Brain microvascular endothelial cell (primary cell): ENCODE results near the gene NEIL1.
A peak's percentile ranks its signal among the peaks of the same experiment; 100 is the strongest.
"Not testable (repeated sequence)": the region's sequence is repeated elsewhere in the genome, so short reads cannot be mapped to it uniquely, and the experiment has no call there.

Experiments
- DNase-seq: peaks from one replicate; pipeline ENCODE4 v3.0.0-alpha.2; 2020
- H3K27ac ChIP-seq: fragments of 250-450 bp; sonication (Bioruptor Pico); 2 replicates; pipeline ENCODE4 v1.5.1; 2020; ENCODE audit warnings: mild to moderate bottlenecking, moderate library complexity
- H3K27me3 ChIP-seq: fragments of 250-450 bp; sonication (Bioruptor Pico); replicated peaks from 2 replicates; pipeline ENCODE4 v1.5.1; 2020; ENCODE audit warnings: mild to moderate bottlenecking
- H3K36me3 ChIP-seq: fragments of 250-450 bp; sonication (Bioruptor Pico); replicated peaks from 2 replicates; pipeline ENCODE4 v1.5.1; 2020; ENCODE audit warnings: mild to moderate bottlenecking
- H3K4me3 ChIP-seq: 2 replicates; pipeline ENCODE4 v1.5.1; 2011; ENCODE audit warnings: low read depth, mild to moderate bottlenecking, control low read depth, low read length, moderate library complexity
- in situ Hi-C: cut with HindIII; loops from 2 replicates; pipeline ENCODE4 v1.10.0; 2017; ENCODE audit warnings: low sequenced_read_pairs, low pct_ligation_motif_present
- TF ChIP-seq, protein P1 (sequence below): IDR thresholded peaks from 2 replicates; pipeline ENCODE4 v1.5.1; 2011; ENCODE audit warnings: low read depth, mild to moderate bottlenecking, moderate library complexity, low read length, control low read depth, inconsistent platforms; ENCODE audit errors: missing control alignments

The NEIL1 gene

GRCh38 chr15:75346796-75347221 lies at the start of gene NEIL1:
Gene NEIL1 (plus strand): TSS chr15:75347039. CDS start chr15:75348906, 1,867 bp downstream.
- Histone ChIP-seq H3K4me3 (peak within 1 kb of the TSS; percentile 65), H3K27me3 (no peaks in the 10 kb centered on the region), H3K36me3 (no peaks in the 10 kb centered on the region), H3K27ac (no peak within 1 kb of the TSS)
- DNase-seq, result no peak
- TF ChIP-seq, protein P1, sequence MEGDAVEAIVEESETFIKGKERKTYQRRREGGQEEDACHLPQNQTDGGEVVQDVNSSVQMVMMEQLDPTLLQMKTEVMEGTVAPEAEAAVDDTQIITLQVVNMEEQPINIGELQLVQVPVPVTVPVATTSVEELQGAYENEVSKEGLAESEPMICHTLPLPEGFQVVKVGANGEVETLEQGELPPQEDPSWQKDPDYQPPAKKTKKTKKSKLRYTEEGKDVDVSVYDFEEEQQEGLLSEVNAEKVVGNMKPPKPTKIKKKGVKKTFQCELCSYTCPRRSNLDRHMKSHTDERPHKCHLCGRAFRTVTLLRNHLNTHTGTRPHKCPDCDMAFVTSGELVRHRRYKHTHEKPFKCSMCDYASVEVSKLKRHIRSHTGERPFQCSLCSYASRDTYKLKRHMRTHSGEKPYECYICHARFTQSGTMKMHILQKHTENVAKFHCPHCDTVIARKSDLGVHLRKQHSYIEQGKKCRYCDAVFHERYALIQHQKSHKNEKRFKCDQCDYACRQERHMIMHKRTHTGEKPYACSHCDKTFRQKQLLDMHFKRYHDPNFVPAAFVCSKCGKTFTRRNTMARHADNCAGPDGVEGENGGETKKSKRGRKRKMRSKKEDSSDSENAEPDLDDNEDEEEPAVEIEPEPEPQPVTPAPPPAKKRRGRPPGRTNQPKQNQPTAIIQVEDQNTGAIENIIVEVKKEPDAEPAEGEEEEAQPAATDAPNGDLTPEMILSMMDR, result no peak
- in situ Hi-C loops, result no loop called here

GRCh38 chr15:75298541-75299310 lies 48.1 kb upstream of the NEIL1 start:
- H3K4me3 ChIP-seq, in situ Hi-C loops, H3K36me3 ChIP-seq, H3K27me3 ChIP-seq, H3K27ac ChIP-seq, DNase-seq: not testable (repeated sequence)

- H3K36me3 ChIP-seq, H3K27me3 ChIP-seq, H3K4me3 ChIP-seq, in situ Hi-C loops, H3K27ac ChIP-seq: not testable (repeated sequence)
- TF ChIP-seq, protein P1, result peak; percentile 49
- peak; percentile 18 for DNase-seq
These were observed 47.5 kb upstream of the NEIL1 start for GRCh38 chr15:75299311-75299688.

- H3K27me3 ChIP-seq, H3K27ac ChIP-seq, H3K36me3 ChIP-seq, in situ Hi-C loops, DNase-seq, H3K4me3 ChIP-seq: not testable (repeated sequence)
These were observed 46.8 kb upstream of the NEIL1 start for GRCh38 chr15:75300026-75300425.

GRCh38 chr15:75302318-75302717 lies 44.5 kb upstream of the NEIL1 start:
- in situ Hi-C loops, result no loop called here

DNA sequence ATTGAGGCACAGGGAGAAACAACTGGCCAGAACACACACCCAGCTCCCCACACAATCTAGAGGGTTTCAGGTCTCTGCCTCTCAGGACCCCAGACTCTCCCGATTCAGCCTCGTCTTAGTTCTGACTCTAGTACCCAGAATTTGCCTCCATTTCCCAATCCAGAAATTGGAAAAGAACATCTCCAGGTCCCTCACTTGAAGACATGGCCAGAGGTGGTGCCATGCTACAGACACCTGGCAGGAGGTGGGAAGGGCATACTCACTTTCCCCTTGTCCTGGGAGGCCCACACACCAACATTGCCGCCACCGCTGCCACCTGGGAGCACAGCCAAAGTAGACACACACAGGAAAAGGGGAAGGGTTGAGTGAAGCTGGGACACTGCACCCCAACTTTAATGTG lies 44.1 kb upstream of the NEIL1 start:
- in situ Hi-C loops, H3K4me3 ChIP-seq, H3K36me3 ChIP-seq, H3K27me3 ChIP-seq, DNase-seq, H3K27ac ChIP-seq: not testable (repeated sequence)

More at GRCh38 chr15:75302318-75302717, 44.5 kb upstream of the NEIL1 start:
- Histone ChIP-seq H3K36me3 (no peaks in the 10 kb centered on the region), H3K27me3 (peaks cover 4% of the 10 kb centered on the region), H3K4me3 (no peak overlapping the region), H3K27ac (no peak overlapping the region)
- DNase-seq, result no peak
- TF ChIP-seq, protein P1, result no peak

- DNase-seq, result no peak
- Histone ChIP-seq H3K27ac (no peak overlapping the region), H3K36me3 (no peaks in the 10 kb centered on the region), H3K4me3 (no peak overlapping the region), H3K27me3 (peaks cover 10% of the 10 kb centered on the region)
- in situ Hi-C loops, result no loop called here
- TF ChIP-seq, protein P1, result no peak
These were observed 40.7 kb upstream of the NEIL1 start for GRCh38 chr15:75306188-75306587.
